A549 (cell line): ENCODE data around the gene ULK4. TPM values are rescaled to one million over a fixed set of nuclear protein-coding genes. Genes with fewer than 3 reads are reported as not detected.

ENCODE experiments used
- ATAC-seq, 2 experiments: fragments of 200-7000 bp in 1 of 2; fragments of >200 bp in 1 of 2; cut with Nextera tagmentation in 1 of 2; cut with Tn5 transposase in 1 of 2; 3 replicates each; pipeline versions ENCODE4 v1.8.0 to v1.9.1; 2018 to 2020; ENCODE audit warnings: mild to moderate bottlenecking in 1 of 2, moderate library complexity in 1 of 2
- CTCF ChIA-PET: fragments of 300-600 bp; sonication (Branson Sonifier 250); formaldehyde crosslinking; extraction: SDS; loops from one replicate; lab custom pipeline; 2021; ENCODE audit warnings: antibody characterized with exemption, inconsistent platforms; lab: Yijun Ruan, JAX
- POLR2A ChIA-PET: fragments of 350-600 bp; formaldehyde crosslinking; extraction: SDS; loops from one replicate; lab custom pipeline; 2021; ENCODE audit warnings: antibody characterized with exemption, inconsistent platforms; lab: Yijun Ruan, JAX
- DNase-seq, 2 experiments: peaks; one replicate each; pipeline versions ENCODE4 v3.0.0 to v3.0.0-alpha.2; 2011 to 2016; ENCODE audit warnings: low read depth in 1 of 2, low spot score in 1 of 2
- FAIRE-seq: peaks from 2 replicates; lab custom pipeline; 2011; peaks lifted over from hg19 to GRCh38; lab: Jason Lieb, UNC
- H3K27ac ChIP-seq, 2 experiments: fragments of >200 bp; sonication (Bioruptor Twin); formaldehyde crosslinking; 3 replicates each; pipeline ENCODE4 v1.5.1; 2016 to 2017
- H3K4me1 ChIP-seq: fragments of >200 bp; sonication (Bioruptor Twin); formaldehyde crosslinking; 3 replicates; pipeline ENCODE4 v1.6.1; 2016
- H3K4me2 ChIP-seq: fragments of >200 bp; sonication (Bioruptor Twin); formaldehyde crosslinking; 3 replicates; pipeline ENCODE4 v1.6.1; 2016
- H3K4me3 ChIP-seq: fragments of >200 bp; sonication (Bioruptor Twin); formaldehyde crosslinking; 3 replicates; pipeline ENCODE4 v1.5.1; 2016
- H3K9me3 ChIP-seq: fragments of >200 bp; sonication (Bioruptor Twin); formaldehyde crosslinking; 3 replicates; pipeline ENCODE4 v1.6.1; 2016
- CBX8 ChIP-seq: fragments of 200-600 bp; sonication (generic); IDR thresholded peaks from 2 replicates; pipeline ENCODE4 v1.6.1; 2016
- CTCF ChIP-seq: fragments of >200 bp; sonication (Bioruptor Twin); formaldehyde crosslinking; IDR thresholded peaks from 3 replicates; pipeline ENCODE4 v1.5.1; 2016
- EHF ChIP-seq: fragments of 250-450 bp; sonication (Bioruptor Pico); IDR thresholded peaks from 2 replicates; pipeline ENCODE4 v1.5.0; 2020; ENCODE audit warnings: mild to moderate bottlenecking
- ESRRA ChIP-seq: fragments of 150-350 bp; IDR thresholded peaks from 2 replicates; pipeline ENCODE4 v1.6.1; 2014; ENCODE audit warnings: mild to moderate bottlenecking, low read length, borderline replicate concordance
- HOXA7 ChIP-seq: fragments of 250-450 bp; sonication (Bioruptor Pico); IDR thresholded peaks from 2 replicates; pipeline ENCODE4 v1.5.0; 2020; ENCODE audit warnings: mild to moderate bottlenecking, moderate library complexity
- JUN ChIP-seq, 2 experiments: fragments of >200 bp; sonication (Bioruptor Twin); formaldehyde crosslinking; IDR thresholded peaks; 2 replicates in 1 of 2; 3 replicates in 1 of 2; pipeline ENCODE4 v1.6.1; 2016 to 2017
- JUNB ChIP-seq: fragments of >200 bp; sonication (Bioruptor Twin); formaldehyde crosslinking; IDR thresholded peaks from 2 replicates; pipeline ENCODE4 v1.6.1; 2016
- KDM1A ChIP-seq: fragments of 200-600 bp; sonication (generic); IDR thresholded peaks from 2 replicates; pipeline ENCODE4 v1.6.1; 2016; ENCODE audit warnings: low read depth, mild to moderate bottlenecking
- KDM5A ChIP-seq: fragments of 200-600 bp; sonication (generic); IDR thresholded peaks from 2 replicates; pipeline ENCODE4 v1.6.1; 2016; ENCODE audit warnings: antibody characterized with exemption, mild to moderate bottlenecking
- MAFK ChIP-seq: fragments of 450-650 bp; IDR thresholded peaks from 2 replicates; pipeline ENCODE4 v1.6.1; 2014; ENCODE audit not compliant: partially characterized antibody
- MAX ChIP-seq: IDR thresholded peaks from 2 replicates; pipeline ENCODE4 v1.6.1; 2012
- MYC ChIP-seq: IDR thresholded peaks from 2 replicates; pipeline ENCODE4 v1.6.1; 2012; ENCODE audit warnings: mild to moderate bottlenecking, inconsistent platforms, low read length, improper control_type of control experiment, borderline replicate concordance
- NR3C1 ChIP-seq: fragments of >200 bp; sonication (Bioruptor Twin); formaldehyde crosslinking; IDR thresholded peaks from 3 replicates; pipeline ENCODE4 v1.6.1; 2017
- POLR2A ChIP-seq: IDR thresholded peaks from 2 replicates; pipeline ENCODE4 v1.6.1; 2012; ENCODE audit warnings: mild to moderate bottlenecking, low read length
- RAD21 ChIP-seq, 2 experiments: fragments of >200 bp in 1 of 2; sonication (Bioruptor Twin) in 1 of 2; formaldehyde crosslinking in 1 of 2; IDR thresholded peaks in 1 of 2; conservative IDR thresholded peaks in 1 of 2; 2 replicates in 1 of 2; 3 replicates in 1 of 2; pipeline ENCODE4 v1.6.1; 2012 to 2018; ENCODE audit warnings: inconsistent platforms in 1 of 2
- RARB ChIP-seq: fragments of 250-450 bp; sonication (Bioruptor Pico); IDR thresholded peaks from 2 replicates; pipeline ENCODE4 v1.8.0; 2021; ENCODE audit warnings: mild to moderate bottlenecking, moderate library complexity
- REST ChIP-seq: fragments of 200-600 bp; sonication (generic); IDR thresholded peaks from 2 replicates; pipeline ENCODE4 v1.6.1; 2016; ENCODE audit warnings: antibody characterized with exemption, mild to moderate bottlenecking, moderate library complexity
- TP53 ChIP-seq: fragments of 250-450 bp; sonication (Bioruptor Pico); IDR thresholded peaks from 2 replicates; pipeline ENCODE4 v1.5.0; 2021; ENCODE audit warnings: mild to moderate bottlenecking, moderate library complexity
- USF2 ChIP-seq: fragments of 450-650 bp; IDR thresholded peaks from 2 replicates; pipeline ENCODE4 v1.6.1; 2014; ENCODE audit warnings: antibody characterized with exemption
- WGBS: methylation state at CpG from one replicate; pipeline ENCODE4 v1.1.6; 2017; ENCODE audit errors: missing lambda C conversion rate; 5-methylcytosine and 5-hydroxymethylcytosine counted together
- polyA plus RNA-seq, 4 experiments: library from polyadenylated mRNA; depleted of rRNA in 3 of 4; stranded (reverse); fragments of >200 nt; fragmentation: RNase III in 1 of 4; extraction: RNeasy Plus Mini Kit Qiagen cat#74134 plus additional on column Dnase treatment in 1 of 4; gene quantifications; 2 replicates in 3 of 4; 3 replicates in 1 of 4; pipeline ENCODE4 v1.2.3, GENCODE V29; 2011 to 2017

ULK4 gene
- polyA plus RNA-seq, 2 of the 4 experiments (the other 2 are of a cell fraction): 4.9 to 7.7 TPM

DNA sequence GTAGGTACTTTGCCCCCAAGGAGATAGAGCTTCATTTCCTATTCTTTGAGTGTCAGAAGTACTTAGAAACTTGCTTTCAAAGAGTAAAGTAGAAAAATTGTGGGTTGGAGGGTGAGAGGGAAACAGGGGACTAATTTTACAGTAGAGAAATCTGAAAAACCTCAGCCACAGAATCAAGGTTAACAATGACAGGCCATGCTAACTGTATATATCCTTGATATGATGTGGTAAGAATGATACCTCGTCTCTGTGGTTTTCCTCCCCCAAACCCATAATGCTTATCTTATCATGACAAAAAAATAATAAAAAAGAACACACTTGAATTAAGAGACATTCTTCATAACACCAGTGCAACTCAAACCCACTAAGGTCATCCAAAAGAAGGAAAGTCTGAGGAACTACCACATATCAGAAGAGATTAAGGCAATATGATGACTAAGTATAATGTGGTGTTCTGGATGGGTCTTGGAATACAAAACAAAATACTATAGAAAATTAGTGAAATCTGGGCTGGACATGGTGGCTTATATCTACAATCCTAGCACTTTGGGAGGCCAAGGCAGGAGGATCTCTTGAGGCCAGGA lies 360.4 kb downstream of the ULK4 start:
- no peaks in the 10 kb centered on the region for H3K9me3 ChIP-seq
- POLR2A ChIA-PET: no interaction called here
- CTCF ChIA-PET: interaction anchor here (0.6 to 1.8 kb wide), 2 partner anchors 11 to 364 kb away, joined by 3 to 4 read pairs; no protein-coding TSS in a partner anchor

DNA sequence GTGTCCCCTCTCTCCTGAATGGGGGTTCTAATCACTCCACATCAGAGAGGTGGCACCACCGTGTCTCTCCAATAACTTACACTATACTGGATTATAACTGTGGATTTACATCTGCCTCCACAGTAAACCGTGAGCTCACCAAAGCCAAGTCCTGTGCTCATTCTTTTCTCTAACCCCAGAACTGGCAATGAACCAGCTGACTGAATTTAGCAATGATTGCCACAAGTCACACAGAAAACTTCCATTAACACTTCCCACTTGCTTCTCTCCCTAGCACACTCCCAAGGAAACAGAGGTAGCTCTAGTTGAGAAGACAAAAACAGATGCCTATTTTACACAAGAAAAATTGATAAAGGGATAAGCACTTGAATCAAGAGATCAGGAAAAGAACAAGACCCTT lies 361.3 kb downstream of the ULK4 start:
- Histone ChIP-seq H3K27ac (no peak overlapping the region), H3K4me3 (no peak overlapping the region)
- FAIRE-seq: no peak
- no peak for TF ChIP-seq MAX
- no peak for TF ChIP-seq TP53 (CRISPR knock-in tag)
- TF ChIP-seq JUN (IDR thresholded peaks at IDR 0.05): no peak
- TF ChIP-seq RAD21 (conservative IDR thresholded peaks at IDR 0.05 in 1 of 2, IDR thresholded peaks at IDR 0.05 in 1 of 2): no peak
- TF ChIP-seq CTCF: no peak
- TF ChIP-seq POLR2A: no peak
- TF ChIP-seq ESRRA: no peak
- TF ChIP-seq USF2: no peak
- no peak for TF ChIP-seq NR3C1
- no peak for TF ChIP-seq JUNB
- no peak for TF ChIP-seq HOXA7 (CRISPR knock-in tag)
- TF ChIP-seq, all 56 proteins: peak for 0
- Histone ChIP-seq H3K4me2 (no peak overlapping the region), H3K4me1 (no peaks in the 10 kb centered on the region), H3K9me3 (no peaks in the 10 kb centered on the region)
- CTCF ChIA-PET: interaction anchor here (1.8 kb wide), 1 partner anchor 12 kb away, joined by 4 read pairs; no protein-coding TSS in a partner anchor
- WGBS: 52% methylated on average over 2 of the region's 2 CpGs
- POLR2A ChIA-PET: no interaction called here
- DNase-seq: no peak
- ATAC-seq: no peak

More for the DNA sequence above, 360.4 kb downstream of the ULK4 start:
- FAIRE-seq (no peak), DNase-seq (no peak), ATAC-seq (no peak)
- H3K4me2 ChIP-seq: no peak overlapping the region
- no peak overlapping the region for H3K27ac ChIP-seq
- TF ChIP-seq MYC (no peak), REST (no peak), MAX (no peak), CBX8 (no peak), EHF (no peak), KDM1A (no peak), KDM5A (no peak)
- 31% methylated on average over 1 of the region's 1 CpG for WGBS
- H3K4me1 ChIP-seq: no peaks in the 10 kb centered on the region
- no peak overlapping the region for H3K4me3 ChIP-seq

- no peak overlapping the region for H3K4me3 ChIP-seq
- DNase-seq (no peak), ATAC-seq (no peak), FAIRE-seq (no peak)
- POLR2A ChIA-PET: no interaction called here
- TF ChIP-seq RARB (CRISPR knock-in tag): no peak
- peak; percentile 81 for TF ChIP-seq MAFK
- no peak for TF ChIP-seq JUNB
- no peak overlapping the region for H3K4me2 ChIP-seq
- 25% methylated on average over 1 of the region's 1 CpG for WGBS
- H3K27ac ChIP-seq: no peak overlapping the region
- CTCF ChIA-PET: no interaction called here
- H3K9me3 ChIP-seq: no peaks in the 10 kb centered on the region
- H3K4me1 ChIP-seq: no peaks in the 10 kb centered on the region
Measured at GRCh38 chr3:41599127-41599484, 362.8 kb downstream of the ULK4 start.
